ENCODE measurements around the gene C1orf141. TPM values are rescaled to one million over a fixed set of nuclear protein-coding genes. Genes with fewer than 3 reads are reported as not detected.

C1orf141 gene
- total and polyA plus RNA-seq, 2 experiments from 2014 or later: not detected

DNA sequence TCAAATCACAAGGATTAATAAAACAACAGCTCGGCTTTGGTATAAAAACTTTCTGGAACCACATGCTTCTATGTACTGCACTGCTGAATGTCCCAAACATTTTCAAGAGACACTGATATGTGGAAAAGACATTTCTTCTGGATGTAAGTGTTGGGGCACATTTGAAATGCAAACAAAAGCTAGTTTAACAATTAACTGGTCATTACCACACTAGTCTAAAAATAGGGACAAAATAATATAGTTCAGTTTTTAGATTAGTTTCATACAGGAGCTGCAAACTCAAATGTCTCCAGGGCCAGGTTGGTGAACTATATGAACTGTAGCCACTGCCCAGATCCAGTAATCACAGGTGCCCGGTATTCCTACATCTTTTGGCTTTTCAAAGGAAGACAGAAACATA is 34.7 kb upstream of the C1orf141 start:
- H3K4me3 ChIP-seq: no peak overlapping the region
- H3K9me3 ChIP-seq (ENCODE audit: low read depth): no peaks in the 10 kb centered on the region
- TF ChIP-seq EZH2 (IDR thresholded peaks at IDR 0.05; ENCODE audit: insufficient read depth, poor library complexity, severe bottlenecking) (no peak), EZH2phosphoT487 (IDR thresholded peaks at IDR 0.05; ENCODE audit: insufficient read depth, low read depth) (no peak)
- H3K9me2 ChIP-seq (ENCODE audit: insufficient read depth): no peaks in the 10 kb centered on the region
- no peak for DNase-seq
- WGBS, 2 experiments (ENCODE audit: low coverage in 1 of 2, low lambda C conversion rate in 2 of 2, missing lambda C conversion rate in 2 of 2): 23 to 25% methylated on average over 2 of the region's 2 CpGs
- H3F3A ChIP-seq (ENCODE audit: insufficient read depth): no peaks in the 10 kb centered on the region
- no peak overlapping the region for H3K4me2 ChIP-seq (ENCODE audit: unreplicated experiment)
- peaks cover 2% of the 10 kb centered on the region; the same call in 1 of the 2 replicates for H3K27me3 ChIP-seq (replicated peaks; ENCODE audit: insufficient read depth)
- H3K9ac ChIP-seq: no peak overlapping the region
- no peaks in the 10 kb centered on the region for H3K4me1 ChIP-seq (ENCODE audit: insufficient read depth)
- in situ Hi-C loops (cut with MboI): no loop called here
- no peak overlapping the region for H2AFZ ChIP-seq
- H4K20me1 ChIP-seq (ENCODE audit: insufficient read depth): no peaks in the 10 kb centered on the region
- no peaks in the 10 kb centered on the region for H3K79me2 ChIP-seq (ENCODE audit: insufficient read depth)
- H3K36me3 ChIP-seq (ENCODE audit: low read depth): no peaks in the 10 kb centered on the region
- H3K27ac ChIP-seq: no peak overlapping the region

DNA sequence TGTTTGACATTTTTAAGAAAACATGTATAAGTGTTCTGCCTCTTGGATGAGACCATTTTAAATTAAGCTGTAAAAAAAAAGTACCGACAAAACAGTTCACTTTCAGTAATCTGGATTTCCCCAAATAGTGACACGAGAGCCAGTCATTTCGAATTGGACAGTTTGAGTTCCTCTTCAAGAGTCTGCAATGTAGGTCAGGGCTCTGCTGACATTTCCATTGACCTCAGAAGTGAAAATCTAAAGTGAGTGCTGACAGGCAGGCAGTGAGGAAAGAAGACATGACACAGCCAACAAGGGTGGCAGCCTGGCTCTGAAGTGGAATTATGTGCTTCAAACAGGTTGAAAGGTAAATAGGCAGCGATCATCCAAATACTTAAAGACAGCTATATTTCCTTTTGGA is 31.4 kb upstream of the C1orf141 start, which contains the start of gene IL23R:
Gene IL23R (plus strand): TSS at position 259 of the 400 bp plus-strand sequence. CDS start 1,667 bp downstream, outside the sequence.
- no peaks in the 10 kb centered on the region for H3F3A ChIP-seq (ENCODE audit: insufficient read depth)
- H3K9ac ChIP-seq: no peak within 1 kb of the TSS
- no peaks in the 10 kb centered on the region for H3K79me2 ChIP-seq (ENCODE audit: insufficient read depth)
- H3K9me2 ChIP-seq (ENCODE audit: insufficient read depth): no peaks in the 10 kb centered on the region
- no peaks in the 10 kb centered on the region for H3K4me1 ChIP-seq (ENCODE audit: insufficient read depth)
- no peaks in the 10 kb centered on the region for H3K36me3 ChIP-seq (ENCODE audit: low read depth)
- H2AFZ ChIP-seq: no peak within 1 kb of the TSS
- no peaks in the 10 kb centered on the region for H4K20me1 ChIP-seq (ENCODE audit: insufficient read depth)
- H3K9me3 ChIP-seq (ENCODE audit: low read depth): no peaks in the 10 kb centered on the region
- WGBS, 2 experiments (ENCODE audit: low coverage in 1 of 2, low lambda C conversion rate in 2 of 2, missing lambda C conversion rate in 2 of 2): 67 to 73% methylated on average over 4 of the region's 4 CpGs
- in situ Hi-C loops (cut with MboI): no loop called here
- no peak within 1 kb of the TSS for H3K27ac ChIP-seq
- peaks cover 2% of the 10 kb centered on the region; the same call in 1 of the 2 replicates for H3K27me3 ChIP-seq (replicated peaks; ENCODE audit: insufficient read depth)
- H3K4me2 ChIP-seq (ENCODE audit: unreplicated experiment): no peak within 1 kb of the TSS
- H3K4me3 ChIP-seq: no peak within 1 kb of the TSS
- no peak for DNase-seq
- no peak for TF ChIP-seq EZH2 (IDR thresholded peaks at IDR 0.05; ENCODE audit: insufficient read depth, poor library complexity, severe bottlenecking)

DNA sequence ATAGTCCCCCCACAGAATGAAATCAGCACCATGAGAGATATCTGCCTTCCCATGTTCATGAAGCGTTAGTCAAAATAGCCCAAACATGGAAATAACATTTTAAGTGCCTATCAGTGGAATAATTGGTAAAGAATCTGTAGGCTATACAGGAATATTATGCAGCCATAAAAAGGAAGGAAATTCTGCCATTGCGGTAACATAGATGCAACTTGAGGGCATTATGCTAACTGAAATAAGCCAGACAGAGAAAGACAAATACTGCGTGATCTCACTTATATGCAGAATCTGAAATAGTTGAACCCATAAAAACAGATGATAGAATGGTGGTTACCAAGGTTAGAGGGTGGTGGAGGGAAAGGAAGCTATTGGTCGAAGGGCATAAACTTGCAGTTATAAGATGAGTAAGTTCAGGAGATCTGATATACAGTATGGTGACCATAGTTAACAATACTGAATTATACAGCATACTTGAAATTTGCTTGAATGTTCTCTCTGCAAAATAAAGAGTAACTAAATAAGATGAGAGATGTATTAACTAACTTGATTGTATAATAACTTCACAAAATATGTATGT is 30.8 kb upstream of the C1orf141 start:
- no peak overlapping the region for H3K4me3 ChIP-seq
- H3K9ac ChIP-seq: no peak overlapping the region
- DNase-seq: no peak
- H3K79me2 ChIP-seq (ENCODE audit: insufficient read depth): no peaks in the 10 kb centered on the region
- H2AFZ ChIP-seq: no peak overlapping the region
- 77 to 78% methylated on average over 4 of the region's 4 CpGs for WGBS, 2 experiments (ENCODE audit: low coverage in 1 of 2, low lambda C conversion rate in 2 of 2, missing lambda C conversion rate in 2 of 2)
- no peaks in the 10 kb centered on the region for H3F3A ChIP-seq (ENCODE audit: insufficient read depth)
- peaks cover 2% of the 10 kb centered on the region; the same call in 1 of the 2 replicates for H3K27me3 ChIP-seq (replicated peaks; ENCODE audit: insufficient read depth)
- H3K36me3 ChIP-seq (ENCODE audit: low read depth): no peaks in the 10 kb centered on the region
- H4K20me1 ChIP-seq (ENCODE audit: insufficient read depth): no peaks in the 10 kb centered on the region
- H3K4me2 ChIP-seq (ENCODE audit: unreplicated experiment): no peak overlapping the region
- H3K4me1 ChIP-seq (ENCODE audit: insufficient read depth): no peaks in the 10 kb centered on the region
- TF ChIP-seq EZH2phosphoT487 (IDR thresholded peaks at IDR 0.05; ENCODE audit: insufficient read depth, low read depth) (no peak), EZH2 (IDR thresholded peaks at IDR 0.05; ENCODE audit: insufficient read depth, poor library complexity, severe bottlenecking) (no peak)
- no peak overlapping the region for H3K27ac ChIP-seq
- no peaks in the 10 kb centered on the region for H3K9me3 ChIP-seq (ENCODE audit: low read depth)
- in situ Hi-C loops (cut with MboI): no loop called here
- no peaks in the 10 kb centered on the region for H3K9me2 ChIP-seq (ENCODE audit: insufficient read depth)

DNA sequence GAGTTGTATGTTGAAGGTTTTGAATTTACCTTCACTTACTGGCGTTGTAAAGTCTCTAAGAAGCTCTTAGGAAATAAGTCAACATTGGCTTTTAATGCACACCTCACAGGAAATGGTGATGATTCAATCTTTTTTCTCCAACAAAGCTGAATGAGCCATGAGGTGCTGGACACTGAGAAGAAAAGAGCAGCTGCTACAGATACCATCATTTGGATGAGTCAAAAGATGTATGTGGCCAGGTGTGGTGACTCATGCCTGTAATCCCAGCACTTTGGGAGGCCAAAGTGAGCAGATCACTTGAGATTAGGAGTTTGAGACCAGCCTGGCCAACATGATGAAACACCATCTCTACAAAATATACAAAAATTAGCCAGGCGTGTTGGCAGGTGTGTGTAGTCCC is 28.2 kb upstream of the C1orf141 start:
- no peaks in the 10 kb centered on the region for H3K4me1 ChIP-seq (ENCODE audit: insufficient read depth)

More for the DNA sequence above, 28.2 kb upstream of the C1orf141 start:
- in situ Hi-C loops (cut with MboI): no loop called here
- DNase-seq: peak; percentile 47
- H3K9ac ChIP-seq: no peak overlapping the region
- 58 to 67% methylated on average over 2 of the region's 2 CpGs for WGBS, 2 experiments (ENCODE audit: low coverage in 1 of 2, low lambda C conversion rate in 2 of 2, missing lambda C conversion rate in 2 of 2)
- no peak overlapping the region for H3K4me2 ChIP-seq (ENCODE audit: unreplicated experiment)
- H3K9me3 ChIP-seq (ENCODE audit: low read depth): no peaks in the 10 kb centered on the region
- H3K79me2 ChIP-seq (ENCODE audit: insufficient read depth): no peaks in the 10 kb centered on the region
- H3K4me3 ChIP-seq: no peak overlapping the region
- no peak overlapping the region for H2AFZ ChIP-seq
- TF ChIP-seq EZH2phosphoT487 (IDR thresholded peaks at IDR 0.05; ENCODE audit: insufficient read depth, low read depth): no peak
- TF ChIP-seq EZH2 (IDR thresholded peaks at IDR 0.05; ENCODE audit: insufficient read depth, poor library complexity, severe bottlenecking): no peak
- no peaks in the 10 kb centered on the region for H3F3A ChIP-seq (ENCODE audit: insufficient read depth)
- no peaks in the 10 kb centered on the region for H4K20me1 ChIP-seq (ENCODE audit: insufficient read depth)
- peaks cover 2% of the 10 kb centered on the region; the same call in 1 of the 2 replicates for H3K27me3 ChIP-seq (replicated peaks; ENCODE audit: insufficient read depth)
- no peak overlapping the region for H3K27ac ChIP-seq
- H3K36me3 ChIP-seq (ENCODE audit: low read depth): no peaks in the 10 kb centered on the region
- H3K9me2 ChIP-seq (ENCODE audit: insufficient read depth): no peaks in the 10 kb centered on the region
